CD14-positive monocyte (primary cell): ENCODE results near the gene GRK6. TPM values are rescaled to one million over a fixed set of nuclear protein-coding genes. Genes with fewer than 3 reads are reported as not detected.

Experiments used
- DNase-seq, 3 donors: peaks; one replicate each; pipeline ENCODE4 v3.0.0-alpha.2; 2011 to 2022
- H2AFZ ChIP-seq: 2 replicates; pipeline ENCODE4 v1.6.0; 2012; ENCODE audit warnings: mild to moderate bottlenecking, low read depth, low read length, inconsistent platforms; ENCODE audit not compliant: insufficient read depth, poor library complexity, severe bottlenecking
- H3K27ac ChIP-seq, 2 donors: 1 replicate in 1 of 2; 2 replicates in 1 of 2; pipeline ENCODE4 v1.5.1; 2012 to 2013; ENCODE audit warnings: low read length in 2 of 2, control low read depth in 1 of 2, inconsistent platforms in 1 of 2, low read depth in 1 of 2, mild to moderate bottlenecking in 1 of 2
- H3K27me3 ChIP-seq, 2 donors: one replicate each; pipeline versions ENCODE4 v1.6.0 to v1.6.1; 2011 to 2013; ENCODE audit warnings: low read length in 2 of 2; ENCODE audit not compliant: control insufficient read depth in 2 of 2, insufficient read depth in 2 of 2
- H3K36me3 ChIP-seq, 2 donors: replicated peaks in 1 of 2; 1 replicate in 1 of 2; 2 replicates in 1 of 2; pipeline versions ENCODE4 v1.5.1 to v1.6.1; 2012 to 2013; ENCODE audit warnings: low read length in 2 of 2, control low read depth in 1 of 2, inconsistent platforms in 1 of 2, mild to moderate bottlenecking in 1 of 2; ENCODE audit not compliant: insufficient read depth in 2 of 2, control insufficient read depth in 1 of 2
- H3K4me1 ChIP-seq, 2 donors: 1 replicate in 1 of 2; 2 replicates in 1 of 2; pipeline versions ENCODE4 v1.5.1 to v1.6.1; 2012 to 2013; ENCODE audit warnings: low read length in 2 of 2, control low read depth in 1 of 2, inconsistent platforms in 1 of 2, mild to moderate bottlenecking in 1 of 2, moderate library complexity in 1 of 2; ENCODE audit not compliant: insufficient read depth in 2 of 2, control insufficient read depth in 1 of 2
- H3K4me2 ChIP-seq: replicated peaks from 2 replicates; pipeline ENCODE3; 2012; ENCODE audit warnings: low read length, moderate library complexity, mild to moderate bottlenecking; ENCODE audit not compliant: poor library complexity, severe bottlenecking; ENCODE audit errors: extremely low read depth
- H3K4me3 ChIP-seq, 3 experiments: fragments of 200-600 bp in 1 of 3; sonication (generic) in 1 of 3; replicated peaks in 1 of 3; 1 replicate in 2 of 3; 2 replicates in 1 of 3; pipeline ENCODE4 v1.5.1; 2011 to 2013; ENCODE audit warnings: low read length in 3 of 3, mild to moderate bottlenecking in 3 of 3, control low read depth in 2 of 3, low read depth in 2 of 3, inconsistent platforms in 1 of 3, moderate library complexity in 1 of 3
- H3K79me2 ChIP-seq: 2 replicates; pipeline ENCODE4 v1.6.0; 2012; ENCODE audit warnings: mild to moderate bottlenecking, control low read depth, inconsistent platforms, low read length, moderate library complexity; ENCODE audit not compliant: insufficient read depth
- H3K9ac ChIP-seq: 2 replicates; pipeline ENCODE4 v1.6.0; 2017; ENCODE audit warnings: low read length, mild to moderate bottlenecking; ENCODE audit not compliant: insufficient read depth, poor library complexity, severe bottlenecking
- H3K9me3 ChIP-seq, 2 donors: replicated peaks in 1 of 2; 1 replicate in 1 of 2; 2 replicates in 1 of 2; pipeline versions ENCODE4 v1.5.1 to v1.6.1; 2012 to 2013; ENCODE audit warnings: low read length in 2 of 2, control low read depth in 1 of 2; ENCODE audit not compliant: control insufficient read depth in 1 of 2, insufficient read depth in 1 of 2
- H4K20me1 ChIP-seq: 2 replicates; pipeline ENCODE4 v1.6.0; 2012; ENCODE audit warnings: mild to moderate bottlenecking, low read length, control low read depth, moderate library complexity; ENCODE audit not compliant: insufficient read depth
- H3K27ac Mint-ChIP-seq, 7 donors: one replicate each; pipeline ENCODE4 v1.8.0; 2020; ENCODE audit warnings: mild to moderate bottlenecking in 7 of 7, mixed read lengths in 7 of 7, moderate library complexity in 6 of 7, inconsistent platforms in 2 of 7
- H3K27me3 Mint-ChIP-seq, 3 donors: one replicate each; pipeline ENCODE4 v1.8.0; 2021 to 2022; ENCODE audit warnings: low read depth in 3 of 3, mild to moderate bottlenecking in 3 of 3, mixed read lengths in 3 of 3, moderate library complexity in 3 of 3, inconsistent platforms in 1 of 3
- H3K36me3 Mint-ChIP-seq, 2 donors: one replicate each; pipeline ENCODE4 v1.8.0; 2020; ENCODE audit warnings: mixed read lengths in 2 of 2, inconsistent platforms in 1 of 2, mild to moderate bottlenecking in 1 of 2
- H3K4me1 Mint-ChIP-seq: one replicate; pipeline ENCODE4 v1.8.0; 2020; ENCODE audit warnings: mild to moderate bottlenecking, mixed read lengths
- H3K4me3 Mint-ChIP-seq, 2 donors: one replicate each; pipeline ENCODE4 v1.8.0; 2020; ENCODE audit warnings: mild to moderate bottlenecking in 2 of 2, mixed read lengths in 2 of 2, moderate library complexity in 1 of 2
- H3K9me3 Mint-ChIP-seq, 7 donors: one replicate each; pipeline ENCODE4 v1.8.0; 2020 to 2022; ENCODE audit warnings: mixed read lengths in 7 of 7, mild to moderate bottlenecking in 6 of 7, moderate library complexity in 6 of 7, inconsistent platforms in 2 of 7
- WGBS: methylation state at CpG from one replicate; pipeline ENCODE4 v1.1.5; 2013; ENCODE audit warnings: missing lambda C conversion rate; ENCODE audit not compliant: insufficient coverage; 5-methylcytosine and 5-hydroxymethylcytosine counted together
- intact Hi-C, 2 donors: fragments of 100-400 bp; cut with micrococcal nuclease; formaldehyde crosslinking; loops; one replicate each; pipeline versions ENCODE4 v1.15.0 to v1.15.1; 2023
- polyA plus RNA-seq, 3 donors: library from polyadenylated mRNA; depleted of rRNA in 1 of 3; unstranded in 2 of 3; stranded (reverse) in 1 of 3; fragments of 300-500 nt in 2 of 3; fragments of >200 nt in 1 of 3; fragmentation: Illumina TruSeq in 2 of 3; gene quantifications; 1 replicate in 2 of 3; 2 replicates in 1 of 3; pipeline ENCODE4 v1.2.3, GENCODE V29; 2012 to 2021
- TF ChIP-seq, protein P1 (sequence below): fragments of 200-600 bp; IDR thresholded peaks from one replicate; pipeline ENCODE4 v1.8.0; 2022; ENCODE audit warnings: antibody characterized with exemption, mild to moderate bottlenecking

Gene GRK6
- polyA plus RNA-seq, 3 donors: 41.6 to 101 (median 63.4) TPM

GRCh38 chr5:177432839-177433657, 6.6 kb downstream of the GRK6 start:
- no peak overlapping the region for H3K4me2 ChIP-seq
- no peak overlapping the region for H3K4me3 ChIP-seq
- H3K27ac Mint-ChIP-seq: peak overlapping the region in 4 of 7 donors; percentile 8 to 69 (median 48)

DNA sequence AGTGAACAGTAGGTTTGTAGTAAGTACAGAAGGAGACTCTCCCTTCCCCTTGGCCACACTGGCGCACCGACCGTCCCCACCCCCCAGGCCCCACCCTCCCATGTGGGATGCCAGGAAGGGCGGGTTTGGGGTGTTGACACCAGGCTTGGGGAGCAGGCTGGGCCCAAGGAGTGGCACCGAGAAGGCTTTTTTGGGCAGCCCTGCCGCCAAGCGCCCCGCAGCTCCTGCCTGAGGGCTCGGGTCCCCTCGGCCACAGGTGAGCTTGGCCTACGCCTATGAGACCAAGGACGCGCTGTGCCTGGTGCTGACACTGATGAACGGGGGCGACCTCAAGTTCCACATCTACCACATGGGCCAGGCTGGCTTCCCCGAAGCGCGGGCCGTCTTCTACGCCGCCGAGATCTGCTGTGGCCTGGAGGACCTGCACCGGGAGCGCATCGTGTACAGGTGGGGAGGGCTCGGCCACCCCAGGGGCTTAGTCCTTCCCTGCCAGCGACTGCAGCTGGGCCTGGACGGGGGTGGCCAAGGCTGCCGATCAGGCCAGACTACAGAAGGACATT, 7.3 kb downstream of the GRK6 start:
- Histone ChIP-seq H3K27me3 (no peaks in the 10 kb centered on the region), H2AFZ (no peak overlapping the region), H3K79me2 (peaks cover 70% of the 10 kb centered on the region), H3K4me2 (no peak overlapping the region), H3K36me3 (peaks cover 79 to 89% of the 10 kb centered on the region in 2 donors), H3K4me3 (no peak overlapping the region), H3K9me3 (no peaks in the 10 kb centered on the region), H4K20me1 (peaks cover 93% of the 10 kb centered on the region), H3K9ac (no peak overlapping the region), H3K27ac (peak overlapping the region in 1 of 2 donors; percentile 23), H3K4me1 (peaks cover 43 to 48% of the 10 kb centered on the region in 2 donors)
- peaks cover 0 to 1% (median 0%) of the 10 kb centered on the region in 3 donors for H3K27me3 Mint-ChIP-seq
- peaks cover 42% of the 10 kb centered on the region for H3K4me1 Mint-ChIP-seq
- intact Hi-C loops: no loop called here
- no peaks in the 10 kb centered on the region for H3K9me3 Mint-ChIP-seq
- no peak for DNase-seq
- H3K27ac Mint-ChIP-seq: no peak overlapping the region
- WGBS: 97% methylated on average over 24 of the region's 29 CpGs
- TF ChIP-seq, protein P1, sequence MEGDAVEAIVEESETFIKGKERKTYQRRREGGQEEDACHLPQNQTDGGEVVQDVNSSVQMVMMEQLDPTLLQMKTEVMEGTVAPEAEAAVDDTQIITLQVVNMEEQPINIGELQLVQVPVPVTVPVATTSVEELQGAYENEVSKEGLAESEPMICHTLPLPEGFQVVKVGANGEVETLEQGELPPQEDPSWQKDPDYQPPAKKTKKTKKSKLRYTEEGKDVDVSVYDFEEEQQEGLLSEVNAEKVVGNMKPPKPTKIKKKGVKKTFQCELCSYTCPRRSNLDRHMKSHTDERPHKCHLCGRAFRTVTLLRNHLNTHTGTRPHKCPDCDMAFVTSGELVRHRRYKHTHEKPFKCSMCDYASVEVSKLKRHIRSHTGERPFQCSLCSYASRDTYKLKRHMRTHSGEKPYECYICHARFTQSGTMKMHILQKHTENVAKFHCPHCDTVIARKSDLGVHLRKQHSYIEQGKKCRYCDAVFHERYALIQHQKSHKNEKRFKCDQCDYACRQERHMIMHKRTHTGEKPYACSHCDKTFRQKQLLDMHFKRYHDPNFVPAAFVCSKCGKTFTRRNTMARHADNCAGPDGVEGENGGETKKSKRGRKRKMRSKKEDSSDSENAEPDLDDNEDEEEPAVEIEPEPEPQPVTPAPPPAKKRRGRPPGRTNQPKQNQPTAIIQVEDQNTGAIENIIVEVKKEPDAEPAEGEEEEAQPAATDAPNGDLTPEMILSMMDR: no peak
- H3K4me3 Mint-ChIP-seq: no peak overlapping the region
- H3K36me3 Mint-ChIP-seq: peaks cover 74 to 93% of the 10 kb centered on the region in 2 donors

More at GRCh38 chr5:177432839-177433657, 6.6 kb downstream of the GRK6 start:
- WGBS: 93% methylated on average over 17 of the region's 25 CpGs
- peaks cover 50 to 55% of the 10 kb centered on the region in 2 donors for H3K4me1 ChIP-seq
- no peak overlapping the region for H3K4me3 Mint-ChIP-seq
- TF ChIP-seq, protein P1: no peak
- H3K9ac ChIP-seq: no peak overlapping the region
- H3K4me1 Mint-ChIP-seq: peaks cover 45% of the 10 kb centered on the region
- intact Hi-C loops: no loop called here
- no peaks in the 10 kb centered on the region for H3K9me3 ChIP-seq
- no peaks in the 10 kb centered on the region for H3K9me3 Mint-ChIP-seq
- H3K36me3 Mint-ChIP-seq: peaks cover 67 to 90% of the 10 kb centered on the region in 2 donors
- peaks cover 86% of the 10 kb centered on the region for H4K20me1 ChIP-seq
- peaks cover 77% of the 10 kb centered on the region for H3K79me2 ChIP-seq
- no peak overlapping the region for H2AFZ ChIP-seq
- no peak for DNase-seq
- H3K27me3 Mint-ChIP-seq: peaks cover 0 to 1% (median 0%) of the 10 kb centered on the region in 3 donors
- H3K27ac ChIP-seq: peak overlapping the region; percentile 98 to 100
- H3K36me3 ChIP-seq: peaks cover 72 to 82% of the 10 kb centered on the region in 2 donors
- no peaks in the 10 kb centered on the region for H3K27me3 ChIP-seq
